D341Med (cell line): Measurements from ENCODE around the gene TMEM217.
"Not testable (repeated sequence)": the region's sequence is repeated elsewhere in the genome, so short reads cannot be mapped to it uniquely, and the experiment has no call there.

Experiments used
- DNase-seq: peaks from one replicate; pipeline ENCODE4 v3.0.0; 2012; ENCODE audit warnings: low spot score

Gene TMEM217

GRCh38 chr6:37257634-37258404 lies at the start of gene TMEM217, which contains the start of gene TBC1D22B:
Gene TMEM217, minus strand, starts transcription at chr6:37258144. Its CDS starts 39,114 bp downstream, at chr6:37219030.
Gene TBC1D22B, plus strand, starts transcription at chr6:37257772. Its CDS starts 146 bp downstream, at chr6:37257918.
- peak; percentile 58 for DNase-seq

GRCh38 chr6:37307484-37307883 lies 49.5 kb upstream of the TMEM217 start:
- DNase-seq: not testable (repeated sequence)

- DNase-seq: no peak
Measured at GRCh38 chr6:37306624-37307222, 48.8 kb upstream of the TMEM217 start.

GRCh38 chr6:37305841-37306425 lies 48.0 kb upstream of the TMEM217 start:
- DNase-seq: no peak

- DNase-seq: no peak
Measured at GRCh38 chr6:37304766-37305165, 46.8 kb upstream of the TMEM217 start.

- peak; percentile 64 for DNase-seq
Measured at GRCh38 chr6:37303891-37304503, 46.1 kb upstream of the TMEM217 start.

- DNase-seq: no peak
Measured at GRCh38 chr6:37303091-37303660, 45.2 kb upstream of the TMEM217 start.

- DNase-seq: no peak
Measured at GRCh38 chr6:37302086-37302686, 44.2 kb upstream of the TMEM217 start.

- no peak for DNase-seq
Measured at GRCh38 chr6:37299990-37300389, 42.0 kb upstream of the TMEM217 start.

GRCh38 chr6:37298958-37299357 lies 41.0 kb upstream of the TMEM217 start:
- DNase-seq: no peak

GRCh38 chr6:37297637-37298036 lies 39.7 kb upstream of the TMEM217 start:
- not testable (repeated sequence) for DNase-seq

- DNase-seq: no peak
Measured at GRCh38 chr6:37293426-37293825, 35.5 kb upstream of the TMEM217 start.

GRCh38 chr6:37289931-37290330 lies 32.0 kb upstream of the TMEM217 start:
- no peak for DNase-seq

GRCh38 chr6:37288247-37288646 lies 30.3 kb upstream of the TMEM217 start:
- DNase-seq: no peak

- no peak for DNase-seq
Measured at GRCh38 chr6:37287519-37288157, 29.7 kb upstream of the TMEM217 start.

- no peak for DNase-seq
Measured at GRCh38 chr6:37285861-37286311, 27.9 kb upstream of the TMEM217 start.

- no peak for DNase-seq
Measured at GRCh38 chr6:37284781-37285180, 26.8 kb upstream of the TMEM217 start.

- no peak for DNase-seq
Measured at GRCh38 chr6:37283671-37284151, 25.8 kb upstream of the TMEM217 start.

GRCh38 chr6:37283268-37283667 lies 25.3 kb upstream of the TMEM217 start:
- DNase-seq: no peak

GRCh38 chr6:37282371-37282770 lies 24.4 kb upstream of the TMEM217 start:
- DNase-seq: no peak
